ENCODE measurements around the gene CCDC197.

The CCDC197 gene

DNA sequence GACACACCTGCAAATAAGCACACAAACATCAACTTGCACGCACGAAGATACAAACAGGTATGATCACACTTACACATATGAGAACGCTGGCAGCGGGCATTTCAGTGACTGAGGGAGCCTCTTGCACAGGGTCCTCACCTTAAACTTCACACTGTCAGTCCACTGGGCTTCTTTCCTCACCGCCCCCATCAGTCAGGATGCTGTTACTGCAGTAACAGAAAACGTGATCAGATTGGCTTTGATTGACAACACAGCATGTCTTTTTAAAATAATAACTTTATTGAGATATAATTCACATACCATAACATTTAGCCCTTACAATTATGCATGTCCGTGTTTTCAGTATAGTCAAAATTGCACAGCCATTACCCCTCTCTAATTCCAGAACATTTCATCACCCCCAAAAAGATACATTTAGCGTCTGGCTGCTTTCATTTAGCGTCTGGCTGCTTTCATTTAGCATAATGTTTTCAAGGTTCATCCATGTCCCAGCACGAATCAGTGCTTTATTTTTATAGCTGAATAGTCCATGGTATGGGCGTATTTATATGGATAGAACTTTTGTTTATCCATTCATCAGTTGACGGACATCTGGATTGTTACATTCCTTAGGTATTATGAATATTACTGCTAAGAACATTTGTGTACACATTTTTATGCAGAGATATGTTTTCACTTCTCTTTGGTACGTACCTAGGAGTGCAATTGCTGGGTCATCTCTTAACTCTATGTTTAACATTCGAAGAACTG is 8.4 kb downstream of the CCDC197 start:
- TF ChIP-seq, protein P1, sequence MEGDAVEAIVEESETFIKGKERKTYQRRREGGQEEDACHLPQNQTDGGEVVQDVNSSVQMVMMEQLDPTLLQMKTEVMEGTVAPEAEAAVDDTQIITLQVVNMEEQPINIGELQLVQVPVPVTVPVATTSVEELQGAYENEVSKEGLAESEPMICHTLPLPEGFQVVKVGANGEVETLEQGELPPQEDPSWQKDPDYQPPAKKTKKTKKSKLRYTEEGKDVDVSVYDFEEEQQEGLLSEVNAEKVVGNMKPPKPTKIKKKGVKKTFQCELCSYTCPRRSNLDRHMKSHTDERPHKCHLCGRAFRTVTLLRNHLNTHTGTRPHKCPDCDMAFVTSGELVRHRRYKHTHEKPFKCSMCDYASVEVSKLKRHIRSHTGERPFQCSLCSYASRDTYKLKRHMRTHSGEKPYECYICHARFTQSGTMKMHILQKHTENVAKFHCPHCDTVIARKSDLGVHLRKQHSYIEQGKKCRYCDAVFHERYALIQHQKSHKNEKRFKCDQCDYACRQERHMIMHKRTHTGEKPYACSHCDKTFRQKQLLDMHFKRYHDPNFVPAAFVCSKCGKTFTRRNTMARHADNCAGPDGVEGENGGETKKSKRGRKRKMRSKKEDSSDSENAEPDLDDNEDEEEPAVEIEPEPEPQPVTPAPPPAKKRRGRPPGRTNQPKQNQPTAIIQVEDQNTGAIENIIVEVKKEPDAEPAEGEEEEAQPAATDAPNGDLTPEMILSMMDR (conservative IDR thresholded peaks at IDR 0.05; ENCODE audit: low read depth, low read length): peak; percentile 34
- Histone ChIP-seq H3K79me2 (ENCODE audit: insufficient read depth, low read depth) (no peaks in the 10 kb centered on the region), H3K36me3 (ENCODE audit: insufficient read depth) (no peaks in the 10 kb centered on the region), H3K9ac (no peak overlapping the region), H3K27me3 (ENCODE audit: insufficient read depth, low read depth) (no peaks in the 10 kb centered on the region), H2AFZ (ENCODE audit: low read depth) (no peak overlapping the region), H3K27ac (no peak overlapping the region), H3K4me3 (IDR thresholded peaks at IDR 0.05; ENCODE audit: insufficient read depth, low read depth, low read length) (no peak overlapping the region), H3K4me2 (no peak overlapping the region), H3K4me1 (ENCODE audit: low read depth, poor library complexity, severe bottlenecking) (peaks cover 52% of the 10 kb centered on the region), H4K20me1 (ENCODE audit: insufficient read depth) (no peaks in the 10 kb centered on the region)

- TF ChIP-seq, protein P1 (conservative IDR thresholded peaks at IDR 0.05; ENCODE audit: low read depth, low read length): no peak
- Histone ChIP-seq H2AFZ (ENCODE audit: low read depth) (no peak overlapping the region), H3K36me3 (ENCODE audit: insufficient read depth) (no peaks in the 10 kb centered on the region), H3K9ac (no peak overlapping the region), H4K20me1 (ENCODE audit: insufficient read depth) (no peaks in the 10 kb centered on the region), H3K27me3 (ENCODE audit: insufficient read depth, low read depth) (no peaks in the 10 kb centered on the region), H3K27ac (peak overlapping the region; percentile 97), H3K4me1 (ENCODE audit: low read depth, poor library complexity, severe bottlenecking) (peaks cover 63% of the 10 kb centered on the region), H3K4me3 (IDR thresholded peaks at IDR 0.05; ENCODE audit: insufficient read depth, low read depth, low read length) (no peak overlapping the region), H3K79me2 (ENCODE audit: insufficient read depth, low read depth) (no peaks in the 10 kb centered on the region), H3K4me2 (peak overlapping the region; percentile 22; the same call in 1 of the 2 replicates)
Observed at GRCh38 chr14:94008234-94008633, 11.1 kb downstream of the CCDC197 start.

DNA sequence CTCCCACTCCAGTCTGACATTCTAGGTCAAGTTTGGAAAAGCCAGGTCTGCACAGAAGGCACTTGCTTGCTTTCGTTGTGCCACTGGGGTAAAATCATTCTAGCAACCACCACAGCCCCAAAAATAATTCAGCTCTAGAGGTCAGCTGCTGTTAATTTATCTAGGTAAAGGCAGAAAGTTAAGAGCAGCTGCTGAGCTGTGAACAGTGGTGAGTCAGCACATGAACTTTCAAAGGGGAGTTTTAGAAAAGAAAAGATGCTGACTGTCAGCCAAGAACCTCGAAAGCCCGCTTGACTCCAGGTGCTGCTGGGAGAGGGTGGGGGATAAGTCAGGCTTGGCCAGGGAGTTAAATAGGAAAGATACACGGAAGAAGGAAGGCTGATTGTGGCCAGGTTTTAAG is 12.7 kb downstream of the CCDC197 start:
- Histone ChIP-seq H3K4me1 (ENCODE audit: low read depth, poor library complexity, severe bottlenecking) (peaks cover 78% of the 10 kb centered on the region), H3K27me3 (ENCODE audit: insufficient read depth, low read depth) (no peaks in the 10 kb centered on the region), H3K79me2 (ENCODE audit: insufficient read depth, low read depth) (no peaks in the 10 kb centered on the region), H3K27ac (peak overlapping the region; percentile 97), H4K20me1 (ENCODE audit: insufficient read depth) (no peaks in the 10 kb centered on the region), H3K9ac (peak overlapping the region; percentile 49; the same call in 1 of the 2 replicates), H3K4me2 (peak overlapping the region; percentile 43), H2AFZ (ENCODE audit: low read depth) (no peak overlapping the region), H3K36me3 (ENCODE audit: insufficient read depth) (no peaks in the 10 kb centered on the region), H3K4me3 (IDR thresholded peaks at IDR 0.05; ENCODE audit: insufficient read depth, low read depth, low read length) (no peak overlapping the region)
- TF ChIP-seq, protein P1 (conservative IDR thresholded peaks at IDR 0.05; ENCODE audit: low read depth, low read length): no peak

- H3K9ac ChIP-seq: peak overlapping the region; percentile 49; the same call in 1 of the 2 replicates
- no peaks in the 10 kb centered on the region for H3K79me2 ChIP-seq (ENCODE audit: insufficient read depth, low read depth)
- no peaks in the 10 kb centered on the region for H4K20me1 ChIP-seq (ENCODE audit: insufficient read depth)
- H3K27ac ChIP-seq: peak overlapping the region; percentile 97
- H3K4me2 ChIP-seq: peak overlapping the region; percentile 43
- H2AFZ ChIP-seq (ENCODE audit: low read depth): no peak overlapping the region
- TF ChIP-seq, protein P1 (conservative IDR thresholded peaks at IDR 0.05; ENCODE audit: low read depth, low read length): no peak
- H3K27me3 ChIP-seq (ENCODE audit: insufficient read depth, low read depth): no peaks in the 10 kb centered on the region
- H3K4me1 ChIP-seq (ENCODE audit: low read depth, poor library complexity, severe bottlenecking): peaks cover 85% of the 10 kb centered on the region
- H3K36me3 ChIP-seq (ENCODE audit: insufficient read depth): no peaks in the 10 kb centered on the region
- H3K4me3 ChIP-seq (IDR thresholded peaks at IDR 0.05; ENCODE audit: insufficient read depth, low read depth, low read length): no peak overlapping the region
Observed at GRCh38 chr14:94010625-94011024, 13.5 kb downstream of the CCDC197 start.

Measured in KMS-11 (cell line).